Stimulated activated CD4-positive, alpha-beta T cell treated with anti-CD3 and anti-CD28 coated beads, Interleukin-12 subunit alpha, Interleukin-12 subunit beta, amount 100 ng/mL, for 48 hours (primary cell): ENCODE measurements around the gene EPHA3.

Source experiments
- DNase-seq, 3 donors: peaks; one replicate each; pipeline ENCODE4 v3.0.0-alpha.2; 2020; ENCODE audit warnings: low read depth in 2 of 3, low spot score in 1 of 3

The EPHA3 gene

DNA sequence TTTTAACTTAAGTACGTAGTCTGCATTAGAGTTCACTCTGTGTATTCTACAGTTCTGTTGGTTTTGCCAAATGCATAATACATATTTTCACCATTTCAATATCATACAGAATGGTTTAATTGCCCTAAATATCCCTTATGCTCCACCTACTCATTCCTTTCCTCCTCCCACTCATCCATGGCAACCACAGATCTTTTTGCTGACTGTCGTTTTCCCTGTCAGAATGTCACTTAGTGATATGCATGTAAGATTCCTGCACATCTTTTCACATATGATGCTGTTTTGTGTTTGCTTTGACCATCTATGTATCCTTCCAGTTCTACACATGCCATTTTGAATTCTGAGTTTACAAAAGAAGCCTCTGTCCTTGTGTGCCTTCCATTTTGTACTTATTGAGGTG is 36.7 kb downstream of the EPHA3 start:
- no peak for DNase-seq

DNA sequence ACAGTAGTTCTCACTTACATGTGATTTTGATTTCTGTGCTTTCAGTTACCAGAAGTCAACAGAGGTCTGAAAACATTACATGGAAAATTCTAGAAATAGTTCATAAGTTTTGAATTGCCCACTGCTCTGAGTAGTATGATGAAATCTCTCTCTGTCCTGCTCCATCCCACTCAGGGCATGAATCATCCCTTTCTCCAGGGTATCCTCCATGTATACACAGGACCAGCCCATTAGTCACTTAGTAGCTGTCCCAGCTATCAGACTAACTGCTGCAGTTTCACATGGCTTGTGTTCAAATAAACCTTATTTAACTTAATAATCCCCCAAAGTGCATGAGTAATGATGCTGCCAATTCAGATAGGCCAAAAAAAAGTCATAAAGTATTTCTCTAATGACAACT is 38.6 kb downstream of the EPHA3 start:
- no peak for DNase-seq

DNA sequence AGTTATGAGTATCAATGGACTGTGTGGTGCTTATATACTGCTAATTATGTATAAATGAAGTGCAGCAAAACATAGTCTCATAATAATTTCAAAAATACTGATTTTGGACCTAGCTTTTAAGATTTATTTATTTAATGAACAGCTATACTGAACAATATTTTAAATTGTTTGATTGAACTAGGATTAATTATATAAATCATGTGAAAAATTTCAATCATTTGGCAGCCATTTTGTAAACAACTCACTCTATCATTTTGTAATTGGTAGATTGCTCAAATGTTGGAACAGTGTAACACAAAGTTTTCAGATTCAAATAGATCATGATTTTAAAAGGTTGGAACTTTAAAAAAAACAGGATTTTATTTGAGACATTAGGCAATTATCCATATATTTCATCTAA is 47.0 kb downstream of the EPHA3 start:
- no peak for DNase-seq

DNA sequence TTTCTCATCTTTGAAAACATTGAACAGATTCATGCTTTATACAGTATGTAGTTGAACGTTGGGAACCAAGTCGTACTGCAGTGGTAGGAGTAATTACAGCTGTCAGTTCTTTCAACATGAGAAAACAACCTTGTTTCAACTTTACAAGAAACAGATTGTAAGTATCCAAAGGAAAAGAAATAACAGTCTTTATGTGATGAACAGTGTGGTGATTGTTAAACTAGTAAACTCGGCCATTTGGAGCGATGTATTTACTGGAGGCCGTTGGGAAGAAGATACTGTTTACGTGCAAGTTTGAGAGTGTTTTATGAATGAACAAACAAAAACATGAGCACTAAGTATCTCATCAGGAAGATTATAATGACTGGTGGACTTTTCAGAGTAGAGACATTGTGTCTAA is 48.4 kb downstream of the EPHA3 start:
- DNase-seq = no peak

DNA sequence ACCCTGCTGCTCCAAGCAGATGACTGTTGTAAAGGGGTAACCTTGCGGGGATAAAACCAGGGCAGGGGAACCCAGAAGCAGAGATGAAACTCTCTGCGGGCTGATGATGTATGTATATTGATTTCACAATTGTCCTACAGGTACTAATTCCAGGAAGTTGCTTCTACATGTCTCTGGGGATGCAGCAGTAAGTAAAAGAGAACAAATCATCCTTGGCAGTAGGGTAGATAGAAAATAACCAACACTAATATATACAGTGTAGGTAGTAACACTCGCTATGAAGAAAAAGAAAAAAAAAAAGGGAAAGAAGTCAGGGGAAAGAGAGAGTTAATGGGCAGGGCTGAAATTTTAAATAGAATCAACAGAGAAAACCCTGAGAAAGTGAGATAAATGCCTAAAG is 50.2 kb downstream of the EPHA3 start:
- no peak for DNase-seq

DNA sequence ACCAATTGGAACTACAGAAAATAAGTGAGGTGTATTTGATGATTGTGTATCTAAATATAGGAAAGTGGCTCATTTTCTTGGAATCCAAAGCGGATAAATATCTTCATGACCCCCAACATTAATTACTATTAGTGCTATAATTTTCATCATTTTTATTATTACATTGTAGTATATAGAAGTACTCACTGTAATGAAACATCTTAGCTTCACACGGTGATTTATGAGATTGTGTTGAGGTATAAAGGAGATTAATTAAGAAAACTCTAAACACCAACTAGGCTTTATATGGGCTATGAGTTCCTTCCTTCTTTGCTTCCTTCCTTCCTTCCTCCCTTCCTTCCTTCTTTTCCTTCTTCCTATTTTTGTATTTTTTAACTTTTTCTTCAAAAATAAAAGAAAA is 52.2 kb downstream of the EPHA3 start:
- DNase-seq = no peak

DNA sequence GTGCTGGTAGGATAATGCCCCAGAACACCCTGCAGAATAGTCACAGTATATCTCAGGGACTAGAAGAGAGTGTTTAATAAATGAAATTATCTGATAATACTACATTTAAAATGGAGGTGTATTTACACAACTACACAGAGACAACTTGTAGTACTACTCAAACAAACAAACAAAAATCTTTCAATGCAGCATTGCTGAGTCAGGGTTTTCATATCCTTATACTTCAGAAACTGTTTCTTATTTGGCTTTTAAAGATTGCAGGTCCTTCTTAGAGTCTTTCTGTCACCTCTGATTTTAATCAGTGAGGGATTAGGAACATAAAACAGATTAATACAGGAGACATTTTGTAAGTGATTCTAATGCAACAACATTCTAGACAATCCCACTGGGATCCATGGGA is 57.4 kb downstream of the EPHA3 start:
- no peak for DNase-seq

DNA sequence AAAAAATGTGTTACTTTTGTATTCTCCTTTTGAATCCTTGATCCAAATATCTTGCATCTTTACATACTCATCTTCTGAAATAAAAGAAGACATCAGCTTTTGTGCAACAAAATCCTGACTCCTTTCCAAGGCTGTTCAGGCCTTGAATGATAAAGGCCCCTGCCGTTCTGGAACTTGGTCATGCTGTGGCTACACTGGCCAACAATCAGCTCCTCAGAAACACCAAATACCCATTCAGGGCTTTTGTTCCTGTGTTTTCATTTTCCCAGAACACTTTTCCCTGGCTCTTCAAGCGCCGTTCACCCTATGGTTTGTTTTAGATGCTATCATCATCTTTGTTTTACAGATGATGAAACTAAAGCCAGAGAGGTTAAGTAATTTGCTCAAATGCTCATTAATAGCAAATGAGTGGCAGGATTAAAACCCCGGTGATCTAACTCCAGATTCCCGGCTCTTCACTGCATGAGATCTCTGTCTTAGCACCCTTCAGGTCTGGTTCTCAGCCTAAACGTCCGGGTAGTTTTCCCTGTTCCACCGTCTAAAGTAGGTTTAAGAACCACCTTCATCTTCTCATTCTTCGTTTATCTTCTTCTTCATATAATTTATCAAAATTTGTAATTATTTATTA is 58.3 kb downstream of the EPHA3 start:
- no peak for DNase-seq

DNA sequence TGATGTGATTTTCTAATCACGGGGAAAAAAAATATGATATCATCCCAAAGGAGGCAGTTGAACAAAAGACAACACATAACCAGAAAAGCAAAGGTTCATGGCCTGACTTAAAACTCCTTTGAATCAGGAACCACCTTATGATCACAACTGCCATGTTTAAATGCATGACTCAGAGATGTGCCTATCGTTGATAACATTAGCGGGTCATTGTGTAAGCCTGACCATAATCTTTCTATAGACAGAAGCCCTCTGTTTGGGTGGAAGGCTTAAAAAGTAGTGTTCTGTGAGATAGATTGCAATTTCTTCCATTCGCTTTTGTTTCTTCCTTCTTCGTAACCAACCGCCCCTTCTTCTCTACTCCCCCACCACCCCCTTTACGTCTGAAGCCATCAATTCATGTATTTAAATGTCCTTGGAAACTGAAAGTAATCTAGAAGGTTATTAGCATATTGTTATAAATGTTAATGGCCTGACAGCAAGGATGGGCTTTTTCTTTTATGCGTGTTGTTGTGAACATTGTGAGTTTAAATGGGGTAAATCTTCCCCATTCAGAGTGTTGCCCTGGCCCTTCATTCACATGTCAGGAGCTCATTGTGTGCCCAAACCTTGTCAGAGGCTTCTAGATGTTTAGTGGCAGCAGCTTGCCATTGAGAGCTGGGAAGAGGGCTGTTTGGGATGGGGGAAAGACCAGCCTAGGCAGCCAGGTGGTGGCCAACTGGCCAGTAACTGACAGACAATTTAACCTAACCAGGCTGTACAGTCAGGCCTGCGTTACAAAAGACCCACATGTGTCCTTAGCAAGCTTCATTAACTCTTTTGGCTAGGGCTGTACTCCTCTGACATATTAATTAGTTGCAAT is 64.5 kb downstream of the EPHA3 start:
- DNase-seq = no peak

DNA sequence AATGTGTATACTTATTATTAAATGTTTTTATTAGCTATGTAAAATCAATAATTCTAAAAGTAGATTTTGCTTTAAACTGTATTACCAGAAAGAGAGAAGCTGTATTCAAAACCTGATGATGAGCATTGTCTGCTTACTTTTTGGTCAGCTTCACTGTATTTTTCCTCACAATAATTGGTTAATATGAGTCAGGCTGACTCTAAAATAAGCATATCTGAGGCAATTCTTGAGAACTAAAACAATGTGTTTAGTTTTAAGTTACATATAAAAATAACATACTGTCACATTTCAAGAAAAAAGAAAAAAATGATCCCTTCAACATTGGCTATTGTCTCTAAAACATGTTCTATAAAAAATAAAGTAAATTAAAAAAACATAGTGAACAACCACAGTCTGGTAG is 66.1 kb downstream of the EPHA3 start:
- no peak for DNase-seq

DNA sequence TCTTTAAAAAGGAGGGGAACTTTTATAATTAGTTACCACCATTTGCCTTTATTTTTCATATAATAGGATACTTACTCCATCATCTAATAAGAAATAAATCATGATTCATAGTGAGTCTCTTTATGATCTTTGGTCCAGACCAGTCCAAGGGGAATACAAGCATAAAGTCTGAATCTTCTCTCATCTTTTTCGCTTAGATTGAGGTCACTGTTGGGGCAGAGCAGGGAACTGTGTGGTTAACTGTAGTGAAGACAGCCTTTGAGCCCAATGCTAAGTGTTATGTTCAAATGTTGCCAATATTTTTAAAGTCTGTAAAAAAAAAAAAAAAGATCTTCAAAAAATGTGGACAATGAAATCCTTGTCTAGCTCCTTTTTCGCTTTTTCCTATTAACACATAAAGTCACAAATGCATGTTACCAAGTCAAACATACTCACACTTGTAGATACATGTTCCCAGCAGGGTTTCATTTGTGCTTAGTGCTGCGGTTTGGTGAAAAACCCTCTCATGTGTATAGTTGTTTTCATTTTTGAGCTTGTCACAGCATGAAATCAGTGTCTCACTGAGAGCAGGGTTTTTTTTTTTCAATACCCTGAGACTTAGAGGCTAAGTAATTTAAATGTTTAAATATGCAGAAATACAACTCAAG is 72.1 kb downstream of the EPHA3 start:
- no peak for DNase-seq

DNA sequence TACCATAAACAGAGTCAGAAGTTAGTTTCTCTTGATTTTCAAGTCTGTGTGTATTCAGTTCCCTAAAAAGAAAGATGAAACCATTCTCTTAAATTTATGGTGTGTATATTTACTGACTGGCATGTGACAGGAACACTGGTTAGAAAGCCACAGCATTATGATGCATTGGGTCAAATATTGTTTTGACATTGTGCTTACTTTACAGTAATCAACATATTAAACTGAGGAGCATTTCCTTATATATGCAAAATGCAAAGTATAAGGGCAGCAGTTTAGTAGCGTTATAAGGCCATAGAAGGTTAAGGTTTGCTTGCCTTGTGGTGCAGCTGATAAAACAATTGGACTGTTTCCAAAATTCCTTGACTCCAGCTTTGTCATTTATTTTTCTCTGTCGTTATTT is 72.9 kb downstream of the EPHA3 start:
- no peak for DNase-seq

DNA sequence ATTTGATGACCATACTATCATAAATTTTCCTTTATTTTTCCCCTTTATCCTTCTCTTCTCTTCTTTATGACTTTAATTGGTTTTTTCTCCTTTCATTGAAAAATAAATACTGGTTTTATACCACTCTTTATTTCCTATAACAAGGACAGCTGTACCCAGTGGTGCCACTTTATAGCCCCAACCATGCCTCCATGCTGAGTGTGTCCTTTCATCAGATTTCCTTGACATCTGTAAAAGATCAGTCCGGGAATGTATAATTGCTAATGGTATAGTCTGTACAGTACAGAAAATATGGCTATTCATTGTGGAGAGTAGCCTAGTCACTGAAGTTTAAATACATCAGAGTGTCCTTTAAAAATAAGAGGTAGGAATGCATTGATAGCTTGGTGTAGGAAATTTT is 74.6 kb downstream of the EPHA3 start:
- DNase-seq = no peak

DNA sequence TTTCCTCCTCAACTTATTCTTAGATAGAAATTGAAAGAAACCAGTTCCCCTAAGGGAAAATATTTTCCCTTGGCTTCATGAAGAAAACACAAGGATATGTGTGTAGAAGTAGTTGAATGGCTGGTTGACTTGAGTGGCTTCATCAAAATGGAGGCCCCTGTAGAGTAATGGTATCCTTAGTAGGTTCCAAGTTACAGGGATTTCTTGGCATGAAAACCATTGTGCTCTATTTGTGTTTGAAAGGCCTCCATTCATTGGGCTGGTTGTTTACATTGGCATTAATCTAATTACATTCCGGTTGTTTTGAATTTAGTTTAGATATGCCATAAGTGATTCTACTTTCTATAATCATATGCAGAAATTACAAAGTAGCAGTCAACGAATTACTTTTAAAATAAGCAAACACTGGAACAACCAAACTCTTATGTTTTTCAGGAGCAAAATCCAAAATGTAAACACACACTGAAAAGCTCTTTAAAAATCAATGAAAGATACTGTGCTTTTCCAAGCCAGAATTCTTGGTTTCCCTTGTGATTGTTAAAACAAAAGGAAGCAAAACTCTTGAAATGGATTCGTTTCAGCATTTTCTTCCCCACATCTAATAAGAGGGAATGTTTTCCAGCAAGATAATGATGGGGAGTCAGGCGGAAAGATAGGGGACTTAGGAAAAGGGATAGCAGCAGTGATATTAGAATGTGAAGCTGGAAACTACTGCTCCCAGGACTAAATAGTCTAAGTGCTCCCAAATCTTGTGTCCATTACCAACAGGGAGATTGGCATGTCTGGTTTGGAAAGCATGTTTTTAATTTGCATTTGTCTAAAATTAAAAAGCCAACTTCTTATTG is 77.0 kb downstream of the EPHA3 start:
- DNase-seq = no peak

DNA sequence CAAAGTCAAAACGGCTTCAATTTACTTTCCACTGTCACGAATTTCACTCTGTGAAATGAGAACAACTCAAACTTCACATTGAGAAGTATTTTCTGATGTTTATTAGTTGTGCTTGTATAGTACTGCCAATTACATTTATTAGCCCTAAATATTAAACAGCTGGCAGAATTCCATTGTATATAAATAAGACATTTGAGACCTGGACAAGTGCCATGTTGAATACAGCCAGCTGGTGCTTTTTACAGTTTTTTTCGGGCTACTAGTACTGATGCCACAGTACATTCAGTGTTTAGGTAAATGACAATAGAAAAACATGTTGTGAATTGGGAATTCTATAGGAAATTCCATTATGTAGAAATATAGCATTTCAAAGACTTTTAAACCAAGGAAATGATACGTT is 79.0 kb downstream of the EPHA3 start:
- no peak for DNase-seq

DNA sequence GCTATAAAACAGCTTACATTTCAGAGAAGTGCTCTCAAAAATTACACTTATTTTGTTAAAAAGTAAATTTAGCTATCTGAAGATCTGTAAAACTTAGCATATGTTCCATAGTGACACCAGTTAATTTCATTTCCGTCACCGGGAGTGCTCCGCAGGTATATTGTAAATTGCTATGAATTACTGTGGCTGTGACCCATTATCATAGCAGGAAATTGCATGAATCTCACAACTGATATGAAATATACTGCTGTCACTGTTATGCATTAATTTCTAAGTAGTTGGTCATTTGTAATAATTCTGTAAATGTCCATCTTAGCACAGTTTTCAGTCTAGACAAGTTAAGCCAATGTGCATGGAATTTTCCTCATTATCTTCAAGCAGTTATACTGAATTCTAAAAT is 91.2 kb downstream of the EPHA3 start:
- DNase-seq = no peak

DNA sequence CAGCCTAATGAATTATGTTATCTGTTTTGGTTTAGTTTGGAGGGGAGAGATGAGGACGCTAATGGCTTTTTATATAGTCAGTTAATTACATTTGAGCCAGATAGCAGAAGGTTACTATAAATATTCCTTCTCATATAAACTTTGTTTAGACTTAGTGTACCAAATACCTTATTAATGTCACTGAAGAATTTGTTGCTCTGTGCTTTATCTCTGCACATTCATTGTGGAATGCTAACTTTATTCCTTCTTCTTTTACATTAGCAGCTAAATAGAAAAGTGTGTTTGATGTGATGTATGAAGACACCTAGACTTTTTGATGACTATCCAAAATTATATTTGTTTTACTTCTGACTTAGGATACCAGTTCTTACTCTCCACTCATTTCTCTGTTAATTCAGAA is 105.2 kb downstream of the EPHA3 start:
- no peak for DNase-seq

DNA sequence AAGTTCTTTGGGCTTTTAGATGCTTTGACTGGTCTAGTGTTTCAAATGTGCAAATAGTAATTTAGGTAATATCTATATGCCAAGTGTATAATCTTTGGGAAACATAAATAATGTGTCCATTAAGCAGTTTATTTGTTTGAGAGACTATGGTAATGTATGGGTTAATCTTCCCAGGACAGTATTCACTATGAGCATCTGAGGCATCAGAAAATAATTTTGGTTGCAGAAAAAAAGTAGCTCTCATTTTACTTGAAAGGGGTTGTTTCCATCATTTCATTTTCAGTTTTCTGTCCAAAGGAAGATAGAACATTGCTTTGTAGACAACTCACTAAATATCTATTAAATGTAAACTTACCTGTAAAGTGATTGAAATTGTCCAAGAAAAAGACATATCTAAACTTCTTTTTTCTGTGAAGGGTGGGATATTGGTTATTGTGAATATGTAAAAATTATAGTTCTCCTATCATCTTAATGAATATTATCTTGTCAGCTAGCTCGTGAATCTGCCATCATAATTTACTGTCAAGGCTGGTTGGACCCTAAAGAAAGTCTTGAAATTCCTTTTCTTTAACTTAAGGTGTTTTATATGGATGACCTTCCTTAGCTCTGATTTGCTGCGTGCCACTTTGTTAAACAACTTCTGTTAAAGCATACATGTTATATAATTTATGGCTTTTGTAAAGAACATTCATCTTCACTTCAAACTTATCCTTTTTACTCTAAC is 108.8 kb downstream of the EPHA3 start:
- DNase-seq = no peak

DNA sequence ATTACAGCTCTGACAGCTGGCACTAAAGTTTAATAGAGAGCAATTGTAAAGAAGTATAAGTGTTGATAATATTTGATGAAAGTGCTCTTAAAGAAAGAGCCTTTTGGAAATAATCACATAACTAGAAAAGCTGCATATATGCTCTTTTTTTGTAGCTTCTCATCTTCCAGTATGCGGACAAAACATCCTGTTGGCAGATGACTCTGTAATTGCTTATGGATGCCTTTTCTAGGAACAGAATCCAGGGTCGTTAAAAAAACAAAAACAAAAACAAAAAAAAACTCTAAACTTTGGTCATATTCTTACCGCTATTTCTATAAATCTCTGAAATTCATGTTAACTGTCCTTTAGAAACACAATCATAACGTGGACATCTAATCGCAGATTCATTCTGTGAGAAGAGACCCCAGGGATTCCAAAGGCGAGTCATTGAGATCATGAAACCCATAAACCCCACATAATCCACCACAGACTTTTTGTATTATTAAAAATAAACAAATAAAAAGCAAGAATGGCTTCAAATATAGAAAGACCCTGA is 109.8 kb downstream of the EPHA3 start:
- no peak for DNase-seq

DNA sequence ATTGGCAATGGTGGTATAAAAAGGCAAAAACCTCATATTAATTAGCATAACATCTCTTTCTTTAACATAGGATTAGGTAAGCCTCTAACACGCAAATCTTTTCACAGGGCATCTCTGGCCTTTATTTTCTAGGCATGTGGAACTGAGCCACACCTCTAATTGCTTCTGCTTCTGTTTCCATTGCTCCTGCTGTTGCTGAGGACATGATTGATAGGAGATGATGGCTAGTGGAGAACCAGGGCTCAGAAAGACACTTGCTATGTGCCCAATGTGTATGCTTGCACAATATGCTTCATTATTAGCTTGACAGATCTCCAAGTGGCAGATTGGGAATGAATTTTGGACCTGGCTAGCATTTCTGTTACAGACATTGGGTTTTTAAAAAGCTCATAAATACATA is 114.5 kb downstream of the EPHA3 start:
- DNase-seq = no peak

DNA sequence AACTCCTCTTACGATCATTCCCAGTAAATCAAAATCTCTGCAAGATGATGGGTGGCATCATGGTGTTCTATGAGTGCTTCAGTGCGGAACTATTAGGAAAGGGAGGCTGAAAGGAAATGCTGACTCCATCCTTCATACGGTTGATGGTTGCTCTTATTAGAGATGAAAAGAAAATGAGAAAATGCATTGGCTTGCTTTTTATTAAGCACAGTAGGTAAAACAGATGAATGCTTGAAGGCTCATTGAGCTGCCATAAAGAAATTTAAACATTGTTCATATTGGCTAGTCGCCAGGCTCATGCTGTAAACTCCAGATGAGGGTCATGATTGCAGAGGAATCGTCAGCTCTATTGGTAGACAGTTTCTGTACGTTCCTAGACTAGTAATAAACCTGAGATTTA is 115.8 kb downstream of the EPHA3 start:
- no peak for DNase-seq
